HEK293 (cell line): ENCODE measurements around the gene VPS50.

Experiments used
- TRIM28 ChIP-seq: IDR thresholded peaks from 2 replicates; pipeline ENCODE4 v1.6.1; 2011; ENCODE audit warnings: low read length, control low read depth, borderline replicate concordance
- YY1 ChIP-seq: fragments of 450-650 bp; formaldehyde crosslinking; IDR thresholded peaks from 2 replicates; pipeline ENCODE4 v1.5.1; 2018; ENCODE audit warnings: missing biosample characterization, missing genetic modification characterization
- ZFP41 ChIP-seq: fragments of 450-650 bp; formaldehyde crosslinking; IDR thresholded peaks from 2 replicates; pipeline ENCODE4 v1.5.1; 2016; ENCODE audit warnings: missing biosample characterization, missing genetic modification characterization, borderline replicate concordance
- ZNF324 ChIP-seq: fragments of 450-650 bp; formaldehyde crosslinking; IDR thresholded peaks from 2 replicates; pipeline ENCODE4 v1.5.1; 2016; ENCODE audit warnings: missing biosample characterization, missing genetic modification characterization
- ZNF433 ChIP-seq: fragments of 450-650 bp; formaldehyde crosslinking; IDR thresholded peaks from 2 replicates; pipeline ENCODE4 v1.5.1; 2016; ENCODE audit warnings: missing biosample characterization, missing genetic modification characterization, low read depth
- ZNF561 ChIP-seq: fragments of 450-650 bp; IDR thresholded peaks from 2 replicates; pipeline ENCODE4 v1.5.1; 2018; ENCODE audit warnings: missing biosample characterization, missing genetic modification characterization, borderline replicate concordance
- ZNF621 ChIP-seq: fragments of 450-650 bp; formaldehyde crosslinking; IDR thresholded peaks from 2 replicates; pipeline ENCODE4 v1.5.1; 2017; ENCODE audit warnings: missing biosample characterization, missing genetic modification characterization
- ZNF768 ChIP-seq: fragments of 450-650 bp; formaldehyde crosslinking; IDR thresholded peaks from 2 replicates; pipeline ENCODE4 v1.5.1; 2018; ENCODE audit warnings: missing biosample characterization, mild to moderate bottlenecking, missing genetic modification characterization
- ZSCAN16 ChIP-seq: fragments of 450-650 bp; formaldehyde crosslinking; IDR thresholded peaks from 2 replicates; pipeline ENCODE4 v1.5.1; 2016; ENCODE audit warnings: missing biosample characterization, missing genetic modification characterization
- TF ChIP-seq, protein P1 (sequence below): sonication (generic); formaldehyde crosslinking; IDR thresholded peaks from 2 replicates; pipeline ENCODE4 v1.8.1; 2022; ENCODE audit warnings: mild to moderate bottlenecking, moderate library complexity, missing genetic modification reagents

DNA sequence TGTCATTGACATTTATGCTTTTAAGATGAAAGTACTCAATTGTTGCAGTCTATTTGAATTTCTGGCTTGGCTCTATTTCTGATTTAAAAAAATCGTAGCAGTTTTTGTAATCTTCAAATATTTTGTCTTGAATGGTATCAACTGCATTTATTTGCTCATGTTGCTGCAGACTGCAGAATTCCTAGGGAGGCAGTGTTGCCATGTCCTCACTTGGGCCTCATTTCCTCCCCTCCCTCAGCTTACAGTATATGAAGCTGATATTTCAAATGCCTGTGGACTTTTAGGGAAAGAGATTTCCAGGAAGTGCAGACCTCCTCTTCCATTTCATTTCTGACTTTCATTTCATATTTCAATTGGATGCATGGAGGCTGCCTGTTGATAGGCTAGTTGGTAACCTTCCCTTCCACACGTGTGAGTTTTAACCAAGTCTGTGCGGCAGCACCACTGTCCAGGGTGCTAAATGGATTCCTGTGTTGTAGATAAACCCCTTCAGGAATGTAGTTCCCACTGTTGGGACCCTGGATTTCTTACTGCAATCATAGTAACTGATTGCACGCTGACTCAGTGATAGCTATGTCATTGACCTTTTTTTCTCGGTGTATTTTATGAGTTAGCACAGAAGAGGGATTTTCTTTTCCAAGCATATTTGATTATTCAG is 17.5 kb downstream of the VPS50 start:
- TF ChIP-seq ZNF324: no peak
- TF ChIP-seq ZNF621 (tag by site-specific recombination): no peak
- TF ChIP-seq ZFP41 (tag by site-specific recombination): no peak
- no peak for TF ChIP-seq ZNF433 (tag by site-specific recombination)
- no peak for TF ChIP-seq ZNF768 (tag by site-specific recombination)
- TF ChIP-seq, protein P1, sequence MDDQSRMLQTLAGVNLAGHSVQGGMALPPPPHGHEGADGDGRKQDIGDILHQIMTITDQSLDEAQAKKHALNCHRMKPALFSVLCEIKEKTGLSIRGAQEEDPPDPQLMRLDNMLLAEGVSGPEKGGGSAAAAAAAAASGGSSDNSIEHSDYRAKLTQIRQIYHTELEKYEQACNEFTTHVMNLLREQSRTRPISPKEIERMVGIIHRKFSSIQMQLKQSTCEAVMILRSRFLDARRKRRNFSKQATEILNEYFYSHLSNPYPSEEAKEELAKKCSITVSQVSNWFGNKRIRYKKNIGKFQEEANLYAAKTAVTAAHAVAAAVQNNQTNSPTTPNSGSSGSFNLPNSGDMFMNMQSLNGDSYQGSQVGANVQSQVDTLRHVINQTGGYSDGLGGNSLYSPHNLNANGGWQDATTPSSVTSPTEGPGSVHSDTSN (CRISPR knock-in tag): no peak
- no peak for TF ChIP-seq ZSCAN16 (tag by site-specific recombination)
- TF ChIP-seq YY1 (tag by site-specific recombination): no peak
- TF ChIP-seq TRIM28: no peak
- no peak for TF ChIP-seq ZNF561
